Measurements from ENCODE around the gene TBX4.
"Not testable (repeated sequence)": the region's sequence is repeated elsewhere in the genome, so short reads cannot be mapped to it uniquely, and the experiment has no call there.

The TBX4 gene

DNA sequence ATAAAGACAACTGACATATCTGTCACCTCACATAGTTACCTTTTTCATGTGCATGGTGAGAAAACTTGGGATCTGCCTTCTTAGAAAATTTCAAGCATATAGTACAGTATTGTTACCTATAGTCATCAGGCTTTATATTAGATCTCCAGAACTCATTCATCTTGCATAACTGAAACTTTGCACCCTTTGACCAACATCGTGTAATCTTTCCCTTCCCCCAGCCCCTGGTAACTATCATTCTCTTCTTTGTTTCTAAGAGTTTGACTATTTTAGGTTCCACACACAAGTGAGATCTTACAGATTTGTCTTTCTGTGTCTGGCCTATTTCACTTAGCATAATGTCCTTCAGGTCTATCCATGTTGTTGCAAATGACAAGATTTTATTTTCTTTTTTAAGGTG is 22.9 kb upstream of the TBX4 start:
- DNase-seq (ENCODE audit: low spot score): no peak

GRCh38 chr17:61429831-61430230 is 22.4 kb upstream of the TBX4 start:
- not testable (repeated sequence) for DNase-seq (ENCODE audit: low spot score)

GRCh38 chr17:61431594-61432311 is 20.5 kb upstream of the TBX4 start:
- DNase-seq (ENCODE audit: low spot score): no peak

DNA sequence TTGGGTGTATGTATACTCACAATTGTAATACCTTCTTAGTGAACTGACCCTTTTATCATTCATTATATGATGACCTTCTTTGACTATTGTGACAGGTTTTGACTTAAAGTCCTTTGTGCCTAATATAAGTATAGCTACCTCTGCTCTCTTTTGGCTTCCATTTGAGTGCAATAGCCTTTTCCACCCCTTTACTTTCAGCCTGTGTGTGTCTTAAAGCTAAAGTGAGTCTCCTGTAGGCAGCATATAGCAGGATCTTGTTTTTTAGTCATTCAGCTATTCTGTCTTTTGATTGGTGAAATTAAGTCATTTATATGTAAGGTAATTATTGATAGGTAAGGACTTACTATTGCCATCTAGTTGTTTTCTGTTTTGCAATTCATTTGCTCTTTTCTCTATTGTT is 15.9 kb upstream of the TBX4 start:
- DNase-seq (ENCODE audit: low spot score): no peak

DNA sequence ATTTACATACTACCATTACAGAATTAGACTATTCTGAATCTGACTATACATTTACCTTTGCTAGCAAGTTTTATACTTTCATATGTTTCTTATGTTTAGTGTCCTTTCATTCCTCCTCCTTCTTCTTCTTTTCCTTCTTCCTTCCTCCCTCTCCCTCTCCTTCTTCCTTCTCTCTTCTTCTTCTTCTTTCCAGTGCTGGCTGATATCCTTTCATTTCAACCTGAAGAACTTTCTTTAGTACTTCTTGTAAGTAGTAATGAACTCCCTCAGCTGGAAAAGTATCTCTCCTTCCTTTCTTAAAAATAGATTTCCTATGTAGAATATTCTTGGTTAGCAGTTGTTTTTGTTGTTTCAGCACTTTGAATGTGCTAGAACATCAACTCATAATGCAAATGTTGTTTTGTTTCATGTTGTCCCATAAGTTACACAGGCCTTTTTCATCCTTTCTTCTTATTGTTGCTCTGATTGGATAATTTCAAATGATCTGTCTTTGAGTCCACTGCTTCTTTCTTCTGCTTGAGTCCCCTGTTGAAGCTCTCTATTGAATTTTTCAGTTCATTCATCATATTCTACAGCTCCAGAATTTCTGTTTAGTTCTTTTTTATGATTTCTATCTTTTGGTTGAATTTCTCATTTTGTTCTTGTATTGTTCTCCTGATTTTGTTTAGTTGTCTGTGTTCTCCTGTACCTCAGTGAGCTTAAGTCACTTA is 15.1 kb upstream of the TBX4 start:
- no peak for DNase-seq (ENCODE audit: low spot score)

GRCh38 chr17:61440697-61441096 is 11.5 kb upstream of the TBX4 start:
- DNase-seq (ENCODE audit: low spot score): no peak

DNA sequence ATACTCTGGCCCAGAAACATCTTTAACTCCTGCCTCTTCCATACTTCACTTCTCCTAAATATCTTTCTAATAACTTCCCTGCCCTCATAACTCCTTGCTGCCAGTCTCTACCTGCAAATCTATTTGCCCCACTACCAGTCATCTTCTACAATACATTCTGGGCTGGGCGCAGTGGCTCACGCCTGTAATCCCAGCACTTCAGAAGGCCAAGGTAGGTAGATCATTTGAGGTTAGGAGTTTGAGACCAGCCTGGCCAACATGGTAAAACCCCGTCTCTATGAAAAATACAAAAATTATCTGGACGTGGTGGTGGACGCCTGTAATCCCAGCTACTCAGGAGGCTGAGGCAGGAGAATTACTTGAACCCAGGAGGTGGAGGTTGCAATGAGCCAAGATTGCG is 10.7 kb upstream of the TBX4 start:
- not testable (repeated sequence) for DNase-seq (ENCODE audit: low spot score)

- DNase-seq (ENCODE audit: low spot score): no peak
These were observed 10.0 kb upstream of the TBX4 start for GRCh38 chr17:61442136-61442775.

- DNase-seq (ENCODE audit: low spot score): no peak
These were observed 9.2 kb upstream of the TBX4 start for GRCh38 chr17:61442878-61443474.

DNA sequence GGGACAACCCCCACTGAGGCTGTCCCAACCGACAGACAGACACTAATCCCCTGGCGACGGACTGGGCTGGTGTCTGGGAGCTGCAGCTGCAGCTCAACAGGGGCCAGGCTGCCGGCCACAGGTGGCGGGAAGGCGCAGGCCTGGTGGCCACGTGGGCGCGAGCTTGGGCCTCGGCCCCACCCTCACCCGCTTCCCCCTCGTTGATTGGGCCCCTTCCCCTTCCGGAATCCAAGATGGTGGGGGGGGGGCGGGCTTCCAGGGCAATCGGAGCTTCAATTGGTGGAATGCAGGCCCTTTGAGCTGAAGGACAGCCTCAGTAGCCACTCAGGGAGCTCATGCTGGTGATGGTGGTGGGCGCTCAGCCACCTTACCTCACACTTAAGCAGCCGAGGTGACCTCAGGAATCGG is 8.7 kb upstream of the TBX4 start:
- DNase-seq (ENCODE audit: low spot score): no peak

- no peak for DNase-seq (ENCODE audit: low spot score)
These were observed 8.1 kb upstream of the TBX4 start for GRCh38 chr17:61444075-61444474.

DNA sequence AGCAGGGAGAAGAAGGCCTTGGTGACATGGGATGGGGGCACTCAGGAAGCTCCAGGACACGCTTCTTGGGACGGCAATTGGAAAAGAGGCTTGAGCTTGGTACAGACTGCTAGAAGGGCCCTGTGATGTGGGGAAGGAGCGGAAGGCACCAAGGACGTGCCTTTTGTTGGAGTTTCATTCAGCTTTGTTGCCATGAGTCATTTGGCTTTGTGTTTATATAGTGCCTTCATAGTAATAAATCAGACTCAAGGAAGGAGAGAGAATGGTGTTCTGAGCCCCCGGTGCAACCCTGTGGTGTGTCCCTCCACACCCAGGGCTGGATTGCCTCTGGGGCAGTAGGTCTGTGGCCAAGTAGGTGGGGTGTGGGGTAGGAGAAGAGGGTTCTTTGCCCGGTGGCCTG is 7.4 kb upstream of the TBX4 start:
- no peak for DNase-seq (ENCODE audit: low spot score)

DNA sequence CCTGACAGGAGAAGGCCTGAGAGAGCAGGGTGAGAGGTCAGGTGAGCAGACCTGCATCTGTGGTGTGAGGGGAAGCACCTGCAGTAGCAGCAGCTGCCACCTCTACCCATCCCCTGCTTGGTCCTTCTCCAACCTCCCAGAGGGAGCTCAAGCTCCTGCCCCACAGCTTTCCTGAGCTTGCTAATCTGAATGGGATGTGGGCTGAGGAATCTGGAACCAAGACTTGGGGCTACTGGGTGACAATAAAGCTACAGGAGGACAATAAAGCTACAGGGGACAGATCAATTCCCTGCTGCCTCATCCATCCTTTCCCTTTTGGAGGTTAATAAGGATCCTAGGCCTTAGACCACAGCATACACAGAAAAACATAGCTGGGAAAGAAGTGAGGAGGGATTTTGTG is 4.9 kb upstream of the TBX4 start:
- DNase-seq (ENCODE audit: low spot score): no peak

DNA sequence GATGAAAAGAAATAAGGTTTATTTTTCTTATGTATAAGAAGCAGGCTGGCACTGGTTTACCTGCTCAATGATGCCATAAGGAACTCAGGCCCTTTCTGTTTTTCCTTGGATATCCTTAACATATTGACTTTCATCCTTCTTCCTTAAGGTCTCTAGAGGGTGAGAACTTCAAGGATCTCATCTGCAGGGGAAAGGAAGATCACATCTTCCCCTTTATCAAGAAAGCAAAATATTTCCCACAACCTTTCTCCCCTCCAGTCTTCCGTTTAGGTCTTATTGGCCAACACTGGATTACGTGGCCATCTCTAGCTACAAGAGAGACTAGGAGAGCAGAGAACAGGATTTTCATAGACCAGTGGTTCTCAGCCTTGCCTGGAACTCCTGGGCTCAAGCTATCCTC is 4.2 kb upstream of the TBX4 start:
- no peak for DNase-seq (ENCODE audit: low spot score)

DNA sequence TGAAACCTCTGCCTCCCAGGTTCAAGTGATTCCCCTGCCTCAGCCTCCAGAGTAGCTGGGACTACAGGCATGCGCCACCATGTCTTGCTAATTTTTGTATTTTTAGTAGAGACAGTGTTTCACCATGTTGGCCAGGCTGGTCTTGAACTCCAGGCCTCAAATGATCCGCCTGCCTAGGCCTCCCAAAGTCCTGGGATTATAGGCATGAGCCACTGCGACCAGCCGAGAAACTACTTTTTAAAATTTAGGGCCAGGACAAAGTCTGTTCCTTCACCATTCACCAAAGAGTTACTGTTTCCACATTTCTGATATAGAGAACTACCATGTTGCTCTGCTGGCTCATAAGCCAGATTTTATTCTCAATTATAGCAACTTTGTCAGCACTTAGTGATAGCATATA is 3.1 kb upstream of the TBX4 start:
- DNase-seq (ENCODE audit: low spot score): not testable (repeated sequence)

- no peak for DNase-seq (ENCODE audit: low spot score)
These were observed 2.2 kb upstream of the TBX4 start for GRCh38 chr17:61449707-61450640.

- no peak for DNase-seq (ENCODE audit: low spot score)
These were observed 1.3 kb upstream of the TBX4 start for GRCh38 chr17:61450641-61451537.

DNA sequence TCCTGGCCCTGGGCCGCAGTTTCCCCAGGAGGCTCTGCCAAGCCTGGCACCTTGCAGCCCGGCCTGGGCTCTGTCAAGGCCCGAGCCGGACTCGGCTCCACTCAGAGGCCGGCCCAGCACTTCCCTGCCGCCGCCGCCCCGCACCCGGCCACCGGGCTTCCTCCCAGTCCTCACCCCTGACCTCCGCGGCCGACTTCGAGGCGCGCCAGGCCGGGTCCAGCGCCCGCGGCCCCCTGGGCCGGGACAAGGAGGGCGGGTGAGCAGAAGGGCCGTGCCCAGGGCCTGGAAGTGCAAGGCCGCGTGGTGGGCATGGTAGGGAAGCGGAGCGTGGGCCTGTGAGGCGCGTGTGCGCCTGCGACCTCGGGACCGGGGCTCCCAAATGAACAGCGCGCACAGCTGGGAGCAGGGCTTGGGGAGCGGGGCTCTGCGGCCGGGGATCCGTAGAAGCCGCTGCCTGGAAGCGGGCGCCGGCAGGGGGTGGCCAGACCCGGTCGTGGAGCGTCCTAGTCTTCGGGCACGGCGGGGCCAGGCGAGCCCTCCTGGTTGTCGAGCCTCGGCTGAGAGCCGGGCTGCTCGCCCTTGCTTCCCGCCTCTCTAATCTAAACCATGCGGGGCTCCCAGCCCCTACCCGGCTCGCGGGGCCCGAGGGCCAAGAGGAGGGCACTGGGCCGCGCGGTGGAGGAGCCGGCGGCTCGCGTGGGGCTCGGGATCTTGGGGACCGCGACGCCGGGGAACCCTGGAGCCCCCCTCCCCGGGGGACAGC is 503 bp upstream of the TBX4 start:
- no peak for DNase-seq (ENCODE audit: low spot score)

- no peak for DNase-seq (ENCODE audit: low spot score)
These were observed 1.6 kb downstream of the TBX4 start for GRCh38 chr17:61453566-61454380.
